ENCODE measurements around the gene PLPPR1. TPM values are rescaled to one million over a fixed set of nuclear protein-coding genes. Genes with fewer than 3 reads are reported as not detected.

The PLPPR1 gene
- total RNA-seq, 6 experiments from 2014 or later = 1.4 to 5.4 (median 1.8) TPM

GRCh38 chr9:100999906-101000544, 28.5 kb upstream of the PLPPR1 start:
- H3K4me3 ChIP-seq = no peak overlapping the region
- no peaks in the 10 kb centered on the region for H3K36me3 ChIP-seq
- WGBS (ENCODE audit: insufficient coverage, low coverage, low lambda C conversion rate, missing lambda C conversion rate) = 68% methylated on average over 5 of the region's 5 CpGs
- DNase-seq (no peak), ATAC-seq (no peak)
- H3K27me3 ChIP-seq = no peaks in the 10 kb centered on the region
- H3K4me1 ChIP-seq = no peaks in the 10 kb centered on the region
- no peak overlapping the region for H3K27ac ChIP-seq
- no peaks in the 10 kb centered on the region for H3K9me3 ChIP-seq
- intact Hi-C loops (cut with DNase I) = no loop called here
- TF ChIP-seq CTCF (IDR thresholded peaks at IDR 0.05) = no peak
- no peak for TF ChIP-seq POLR2A (IDR thresholded peaks at IDR 0.05)

- no peaks in the 10 kb centered on the region for H3K4me1 ChIP-seq
- H3K27ac ChIP-seq = no peak overlapping the region
- no peak for ATAC-seq
- TF ChIP-seq POLR2A (IDR thresholded peaks at IDR 0.05) (no peak), CTCF (IDR thresholded peaks at IDR 0.05) (no peak)
- intact Hi-C loops (cut with DNase I) = no loop called here
- WGBS (ENCODE audit: insufficient coverage, low coverage, low lambda C conversion rate, missing lambda C conversion rate) = 75% methylated on average over 3 of the region's 3 CpGs
- H3K4me3 ChIP-seq = no peak overlapping the region
- H3K36me3 ChIP-seq = no peaks in the 10 kb centered on the region
- no peaks in the 10 kb centered on the region for H3K9me3 ChIP-seq
- DNase-seq = no peak
- H3K27me3 ChIP-seq = no peaks in the 10 kb centered on the region
Measured at GRCh38 chr9:101005246-101005645, 23.3 kb upstream of the PLPPR1 start.

GRCh38 chr9:101014566-101014965, 14.0 kb upstream of the PLPPR1 start:
- no peak overlapping the region for H3K4me3 ChIP-seq
- H3K27me3 ChIP-seq = no peaks in the 10 kb centered on the region
- DNase-seq = no peak
- ATAC-seq = no peak
- TF ChIP-seq CTCF (IDR thresholded peaks at IDR 0.05) = no peak
- no peak for TF ChIP-seq POLR2A (IDR thresholded peaks at IDR 0.05)
- intact Hi-C loops (cut with DNase I) = no loop called here
- H3K27ac ChIP-seq = no peak overlapping the region
- no peaks in the 10 kb centered on the region for H3K36me3 ChIP-seq
- H3K4me1 ChIP-seq = no peaks in the 10 kb centered on the region
- 45% methylated on average over 2 of the region's 2 CpGs for WGBS (ENCODE audit: insufficient coverage, low coverage, low lambda C conversion rate, missing lambda C conversion rate)
- no peaks in the 10 kb centered on the region for H3K9me3 ChIP-seq

- intact Hi-C loops (cut with DNase I) = no loop called here
- Histone ChIP-seq H3K27ac (no peak overlapping the region), H3K27me3 (no peaks in the 10 kb centered on the region), H3K36me3 (no peaks in the 10 kb centered on the region), H3K4me1 (no peaks in the 10 kb centered on the region), H3K9me3 (no peaks in the 10 kb centered on the region), H3K4me3 (no peak overlapping the region)
- no peak for DNase-seq
- no peak for TF ChIP-seq CTCF (IDR thresholded peaks at IDR 0.05)
- no peak for TF ChIP-seq POLR2A (IDR thresholded peaks at IDR 0.05)
- ATAC-seq = no peak
- WGBS (ENCODE audit: insufficient coverage, low coverage, low lambda C conversion rate, missing lambda C conversion rate) = no CpG with 5 or more reads among the region's 2 CpGs
Measured at GRCh38 chr9:101018467-101018866, 10.1 kb upstream of the PLPPR1 start.

GRCh38 chr9:101022704-101023103, 5.8 kb upstream of the PLPPR1 start:
- Histone ChIP-seq H3K36me3 (no peaks in the 10 kb centered on the region), H3K9me3 (no peaks in the 10 kb centered on the region), H3K27me3 (no peaks in the 10 kb centered on the region), H3K4me1 (peaks cover 0 to 9% (median 2%) of the 10 kb centered on the region in 4 donors), H3K27ac (no peak overlapping the region), H3K4me3 (no peak overlapping the region)
- DNase-seq = no peak
- ATAC-seq = no peak
- TF ChIP-seq CTCF (IDR thresholded peaks at IDR 0.05) (no peak), POLR2A (IDR thresholded peaks at IDR 0.05) (no peak)
- intact Hi-C loops (cut with DNase I) = no loop called here
